ENCODE data around the gene SLC13A3.

The SLC13A3 gene

GRCh38 chr20:46648903-46649649, 2.2 kb downstream of the SLC13A3 start:
- no peak for DNase-seq (ENCODE audit: low spot score)
- TF ChIP-seq CTCF (IDR thresholded peaks at IDR 0.05; ENCODE audit: extremely low read depth, insufficient read depth, missing control alignments), result no peak
- in situ Hi-C loops (cut with MboI; ENCODE audit: low pct_unique_long_range_greater_than_20kb, low sequenced_read_pairs, unreplicated experiment), result no loop called here

GRCh38 chr20:46647469-46647868, 3.8 kb downstream of the SLC13A3 start:
- in situ Hi-C loops (cut with MboI; ENCODE audit: low pct_unique_long_range_greater_than_20kb, low sequenced_read_pairs, unreplicated experiment), result no loop called here
- DNase-seq (ENCODE audit: low spot score), result no peak
- no peak for TF ChIP-seq CTCF (IDR thresholded peaks at IDR 0.05; ENCODE audit: extremely low read depth, insufficient read depth, missing control alignments)

GRCh38 chr20:46646659-46647380, 4.4 kb downstream of the SLC13A3 start:
- in situ Hi-C loops (cut with MboI; ENCODE audit: low pct_unique_long_range_greater_than_20kb, low sequenced_read_pairs, unreplicated experiment), result no loop called here
- TF ChIP-seq CTCF (IDR thresholded peaks at IDR 0.05; ENCODE audit: extremely low read depth, insufficient read depth, missing control alignments), result no peak
- no peak for DNase-seq (ENCODE audit: low spot score)

GRCh38 chr20:46646122-46646521, 5.1 kb downstream of the SLC13A3 start:
- no peak for DNase-seq (ENCODE audit: low spot score)
- in situ Hi-C loops (cut with MboI; ENCODE audit: low pct_unique_long_range_greater_than_20kb, low sequenced_read_pairs, unreplicated experiment), result no loop called here
- no peak for TF ChIP-seq CTCF (IDR thresholded peaks at IDR 0.05; ENCODE audit: extremely low read depth, insufficient read depth, missing control alignments)

GRCh38 chr20:46644733-46645132, 6.5 kb downstream of the SLC13A3 start:
- TF ChIP-seq CTCF (IDR thresholded peaks at IDR 0.05; ENCODE audit: extremely low read depth, insufficient read depth, missing control alignments), result no peak
- DNase-seq (ENCODE audit: low spot score), result no peak
- in situ Hi-C loops (cut with MboI; ENCODE audit: low pct_unique_long_range_greater_than_20kb, low sequenced_read_pairs, unreplicated experiment), result no loop called here

- in situ Hi-C loops (cut with MboI; ENCODE audit: low pct_unique_long_range_greater_than_20kb, low sequenced_read_pairs, unreplicated experiment), result no loop called here
- TF ChIP-seq CTCF (IDR thresholded peaks at IDR 0.05; ENCODE audit: extremely low read depth, insufficient read depth, missing control alignments), result no peak
- DNase-seq (ENCODE audit: low spot score), result no peak
These were observed 7.1 kb downstream of the SLC13A3 start for GRCh38 chr20:46644160-46644559.

Measured in GM13977 (cell line).